ENCODE data around the gene CRYBA4. TPM values are rescaled to one million over a fixed set of nuclear protein-coding genes. Genes with fewer than 3 reads are reported as not detected.

The CRYBA4 gene
- 1 to 10 TPM in 1 of 2 donors, not detected in 1; 3.3 TPM for total RNA-seq

- no peak for DNase-seq (ENCODE audit: low spot score)
- Histone ChIP-seq H3K36me3 (no peaks in the 10 kb centered on the region), H3K4me1 (replicated peaks) (no peaks in the 10 kb centered on the region), H3K27ac (no peak within 1 kb of the TSS), H3K4me3 (no peak within 1 kb of the TSS), H3K27me3 (replicated peaks; ENCODE audit: insufficient read depth) (no peaks in the 10 kb centered on the region), H3K9me3 (no peaks in the 10 kb centered on the region)
- TF ChIP-seq POLR2AphosphoS5 (IDR thresholded peaks at IDR 0.05) = no peak
- TF ChIP-seq, protein P1, sequence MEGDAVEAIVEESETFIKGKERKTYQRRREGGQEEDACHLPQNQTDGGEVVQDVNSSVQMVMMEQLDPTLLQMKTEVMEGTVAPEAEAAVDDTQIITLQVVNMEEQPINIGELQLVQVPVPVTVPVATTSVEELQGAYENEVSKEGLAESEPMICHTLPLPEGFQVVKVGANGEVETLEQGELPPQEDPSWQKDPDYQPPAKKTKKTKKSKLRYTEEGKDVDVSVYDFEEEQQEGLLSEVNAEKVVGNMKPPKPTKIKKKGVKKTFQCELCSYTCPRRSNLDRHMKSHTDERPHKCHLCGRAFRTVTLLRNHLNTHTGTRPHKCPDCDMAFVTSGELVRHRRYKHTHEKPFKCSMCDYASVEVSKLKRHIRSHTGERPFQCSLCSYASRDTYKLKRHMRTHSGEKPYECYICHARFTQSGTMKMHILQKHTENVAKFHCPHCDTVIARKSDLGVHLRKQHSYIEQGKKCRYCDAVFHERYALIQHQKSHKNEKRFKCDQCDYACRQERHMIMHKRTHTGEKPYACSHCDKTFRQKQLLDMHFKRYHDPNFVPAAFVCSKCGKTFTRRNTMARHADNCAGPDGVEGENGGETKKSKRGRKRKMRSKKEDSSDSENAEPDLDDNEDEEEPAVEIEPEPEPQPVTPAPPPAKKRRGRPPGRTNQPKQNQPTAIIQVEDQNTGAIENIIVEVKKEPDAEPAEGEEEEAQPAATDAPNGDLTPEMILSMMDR (IDR thresholded peaks at IDR 0.05) = no peak
- TF ChIP-seq POLR2A (IDR thresholded peaks at IDR 0.05) = no peak
- intact Hi-C loops (cut with DNase I) = no loop called here
- 85% methylated on average over 7 of the region's 7 CpGs for WGBS
Measured at GRCh38 chr22:26621663-26622062, at the start of gene CRYBA4. Gene CRYBA4, plus strand, starts transcription at chr22:26621963. Its CDS starts 634 bp downstream, at chr22:26622597.

DNA sequence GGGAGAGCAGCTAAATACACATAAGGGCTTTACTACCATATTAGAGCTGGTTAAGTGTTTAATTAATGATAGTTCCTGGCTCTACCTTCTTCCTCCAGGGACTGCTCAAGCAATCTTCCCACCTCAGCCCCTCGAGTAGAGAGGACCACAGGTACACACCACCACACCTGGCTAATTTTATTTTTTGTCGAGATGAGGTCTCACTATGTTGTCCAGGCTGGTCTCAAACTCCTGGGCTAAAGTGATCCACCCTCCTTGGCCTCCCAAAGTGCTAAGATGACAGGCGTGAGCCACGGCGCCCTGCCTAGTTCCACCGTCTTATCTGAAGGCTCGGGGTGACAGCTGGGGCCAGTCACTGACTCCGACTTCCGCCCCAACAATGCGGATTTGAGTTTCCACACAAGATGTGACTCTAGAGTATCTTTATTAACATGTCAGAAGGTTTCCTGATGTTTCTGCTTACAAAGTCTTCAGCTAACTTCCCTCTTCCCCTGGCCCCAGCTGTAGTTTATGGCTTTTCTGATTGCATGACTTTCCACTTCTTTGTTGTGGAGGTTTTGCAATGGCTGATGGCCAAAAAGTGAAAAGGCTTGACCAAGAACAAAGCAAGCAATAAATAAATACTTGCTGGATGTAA lies 48.6 kb upstream of the CRYBA4 start:
- TF ChIP-seq POLR2AphosphoS5 (IDR thresholded peaks at IDR 0.05) = peak; percentile 58
- TF ChIP-seq, protein P1 (IDR thresholded peaks at IDR 0.05) = no peak
- DNase-seq (ENCODE audit: low spot score) = peak; percentile 34
- intact Hi-C loops (cut with DNase I) = no loop called here
- Histone ChIP-seq H3K4me3 (no peak overlapping the region), H3K4me1 (replicated peaks) (peaks cover 10% of the 10 kb centered on the region), H3K9me3 (no peaks in the 10 kb centered on the region), H3K27me3 (replicated peaks; ENCODE audit: insufficient read depth) (no peaks in the 10 kb centered on the region), H3K36me3 (no peaks in the 10 kb centered on the region), H3K27ac (peak overlapping the region in 1 of 2 donors; percentile 57)
- 49% methylated on average over 10 of the region's 10 CpGs for WGBS

- DNase-seq (ENCODE audit: low spot score) = no peak
- H3K4me3 ChIP-seq = no peak overlapping the region
- no peaks in the 10 kb centered on the region for H3K27me3 ChIP-seq (replicated peaks; ENCODE audit: insufficient read depth)
- no peaks in the 10 kb centered on the region for H3K36me3 ChIP-seq
- H3K27ac ChIP-seq = peak overlapping the region in 1 of 2 donors; percentile 57
- intact Hi-C loops (cut with DNase I) = no loop called here
- no peaks in the 10 kb centered on the region for H3K9me3 ChIP-seq
- WGBS = 80% methylated on average over 7 of the region's 7 CpGs
- H3K4me1 ChIP-seq (replicated peaks) = peaks cover 10% of the 10 kb centered on the region
- TF ChIP-seq POLR2A (IDR thresholded peaks at IDR 0.05) = no peak
- TF ChIP-seq POLR2AphosphoS5 (IDR thresholded peaks at IDR 0.05) = no peak
- TF ChIP-seq, protein P1 (IDR thresholded peaks at IDR 0.05) = no peak
Measured at GRCh38 chr22:26574001-26574723, 47.6 kb upstream of the CRYBA4 start.

- no peak for TF ChIP-seq POLR2AphosphoS5 (IDR thresholded peaks at IDR 0.05)
- TF ChIP-seq POLR2A (IDR thresholded peaks at IDR 0.05) = no peak
- TF ChIP-seq, protein P1 (IDR thresholded peaks at IDR 0.05) = no peak
- DNase-seq (ENCODE audit: low spot score) = no peak
Measured at GRCh38 chr22:26576026-26576680, 45.6 kb upstream of the CRYBA4 start.

More at GRCh38 chr22:26576026-26576680, 45.6 kb upstream of the CRYBA4 start:
- no peaks in the 10 kb centered on the region for H3K36me3 ChIP-seq
- H3K4me1 ChIP-seq (replicated peaks) = peaks cover 5% of the 10 kb centered on the region
- H3K27ac ChIP-seq = no peak overlapping the region
- 52% methylated on average over 8 of the region's 8 CpGs for WGBS
- H3K27me3 ChIP-seq (replicated peaks; ENCODE audit: insufficient read depth) = no peaks in the 10 kb centered on the region
- intact Hi-C loops (cut with DNase I) = no loop called here
- H3K9me3 ChIP-seq = no peaks in the 10 kb centered on the region
- no peak overlapping the region for H3K4me3 ChIP-seq
